Central memory CD8-positive, alpha-beta T cell (primary cell): ENCODE data around the gene COQ10B.

Source experiments
- ATAC-seq: fragments of 150-1000 bp; cut with Tn5 transposase; replicated peaks from 2 replicates; pipeline ENCODE4 v1.10.0; 2022; ENCODE audit warnings: mild to moderate bottlenecking, moderate FRiP score, moderate number of reproducible peaks; ENCODE audit not compliant: poor library complexity, severe bottlenecking; ENCODE audit errors: extremely low read depth
- DNase-seq, 2 donors: peaks; one replicate each; pipeline ENCODE4 v3.0.0; 2021; ENCODE audit warnings: low spot score in 2 of 2
- H3K27ac Mint-ChIP-seq: one replicate; pipeline ENCODE4 v1.8.0; 2022; ENCODE audit warnings: low read depth, mild to moderate bottlenecking, moderate library complexity, mixed read lengths
- H3K27me3 Mint-ChIP-seq: one replicate; pipeline ENCODE4 v1.8.0; 2022; ENCODE audit warnings: mixed read lengths
- H3K36me3 Mint-ChIP-seq: one replicate; pipeline ENCODE4 v1.8.0; 2022; ENCODE audit warnings: mild to moderate bottlenecking, moderate library complexity, mixed read lengths; ENCODE audit not compliant: insufficient read depth
- H3K4me1 Mint-ChIP-seq: one replicate; pipeline ENCODE4 v1.8.0; 2022; ENCODE audit warnings: mixed read lengths
- H3K4me3 Mint-ChIP-seq: one replicate; pipeline ENCODE4 v1.8.0; 2022; ENCODE audit warnings: mild to moderate bottlenecking, moderate library complexity, mixed read lengths
- H3K9me3 Mint-ChIP-seq: one replicate; pipeline ENCODE4 v1.8.0; 2022; ENCODE audit warnings: mixed read lengths

The COQ10B gene

DNA sequence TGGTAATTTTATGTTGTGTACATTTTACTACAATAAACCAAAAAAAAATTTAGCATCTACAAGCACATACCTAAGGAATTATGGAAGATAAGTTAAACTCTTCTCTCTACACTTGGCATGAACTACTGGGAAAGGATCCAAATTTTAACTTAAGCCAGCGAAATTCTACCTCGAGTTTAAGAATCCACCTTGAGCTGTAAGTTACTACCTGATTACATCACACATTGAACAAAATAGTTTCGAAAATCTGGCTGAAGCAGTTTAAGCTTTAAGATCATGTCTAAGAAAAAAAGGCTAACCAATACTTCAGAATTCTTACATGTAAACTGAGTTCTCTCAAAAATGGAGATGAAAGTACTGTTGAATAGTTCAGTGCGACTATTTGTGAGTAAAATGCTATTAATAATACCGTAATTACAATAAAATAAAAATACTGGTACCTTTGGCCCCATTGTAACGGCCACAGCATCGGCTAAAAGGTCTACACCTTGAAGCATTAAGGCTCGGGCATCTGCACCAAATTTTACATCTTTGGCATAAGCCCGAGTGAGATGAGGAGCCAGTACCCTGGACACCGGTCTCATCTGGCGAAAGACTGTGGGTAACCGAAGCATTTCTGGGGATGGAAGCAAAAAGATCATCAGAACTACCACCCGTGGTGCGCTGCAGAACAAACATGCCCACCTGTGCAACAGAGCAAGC, 45.0 kb downstream of the COQ10B start:
- H3K36me3 Mint-ChIP-seq, result peaks cover 67% of the 10 kb centered on the region
- H3K4me1 Mint-ChIP-seq, result peaks cover 45% of the 10 kb centered on the region
- no peak for ATAC-seq

DNA sequence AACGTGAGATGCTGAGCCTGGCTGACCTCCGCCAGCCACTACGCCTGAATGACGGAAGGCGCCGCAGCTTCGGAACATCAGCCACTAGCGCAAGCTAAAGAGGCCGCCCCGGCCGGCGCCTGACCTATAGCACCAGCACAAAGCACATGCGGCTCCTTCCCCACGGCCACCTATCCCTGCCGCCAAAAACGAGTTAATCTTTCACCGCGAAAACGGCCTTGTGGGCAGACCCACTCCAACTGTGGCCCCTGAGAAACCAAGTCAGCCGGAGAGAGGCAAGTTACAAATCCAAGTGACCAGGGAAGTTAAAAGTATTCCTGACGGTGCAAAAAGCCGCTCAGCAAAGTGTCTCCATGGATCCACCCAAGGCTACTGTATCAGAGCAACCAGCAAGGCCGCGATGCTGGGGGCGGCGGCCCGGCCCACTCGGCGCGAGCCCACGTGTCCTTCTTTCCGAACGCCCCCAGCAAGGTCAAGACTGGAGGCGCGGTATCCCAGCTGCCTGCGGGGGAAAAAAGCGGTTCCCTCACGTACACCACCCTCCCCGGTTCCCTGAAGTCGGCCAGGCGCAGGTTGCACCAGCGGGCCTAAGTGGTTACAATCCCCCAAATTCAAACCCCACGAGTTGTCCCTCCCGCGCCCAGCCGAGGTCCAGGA, 45.7 kb downstream of the COQ10B start:
- peak overlapping the region; percentile 93 for H3K27ac Mint-ChIP-seq

More for the DNA sequence above, 45.0 kb downstream of the COQ10B start:
- no peak for DNase-seq
- no peaks in the 10 kb centered on the region for H3K9me3 Mint-ChIP-seq
- peak overlapping the region; percentile 84 for H3K4me3 Mint-ChIP-seq
- peak overlapping the region; percentile 93 for H3K27ac Mint-ChIP-seq
- no peaks in the 10 kb centered on the region for H3K27me3 Mint-ChIP-seq

DNA sequence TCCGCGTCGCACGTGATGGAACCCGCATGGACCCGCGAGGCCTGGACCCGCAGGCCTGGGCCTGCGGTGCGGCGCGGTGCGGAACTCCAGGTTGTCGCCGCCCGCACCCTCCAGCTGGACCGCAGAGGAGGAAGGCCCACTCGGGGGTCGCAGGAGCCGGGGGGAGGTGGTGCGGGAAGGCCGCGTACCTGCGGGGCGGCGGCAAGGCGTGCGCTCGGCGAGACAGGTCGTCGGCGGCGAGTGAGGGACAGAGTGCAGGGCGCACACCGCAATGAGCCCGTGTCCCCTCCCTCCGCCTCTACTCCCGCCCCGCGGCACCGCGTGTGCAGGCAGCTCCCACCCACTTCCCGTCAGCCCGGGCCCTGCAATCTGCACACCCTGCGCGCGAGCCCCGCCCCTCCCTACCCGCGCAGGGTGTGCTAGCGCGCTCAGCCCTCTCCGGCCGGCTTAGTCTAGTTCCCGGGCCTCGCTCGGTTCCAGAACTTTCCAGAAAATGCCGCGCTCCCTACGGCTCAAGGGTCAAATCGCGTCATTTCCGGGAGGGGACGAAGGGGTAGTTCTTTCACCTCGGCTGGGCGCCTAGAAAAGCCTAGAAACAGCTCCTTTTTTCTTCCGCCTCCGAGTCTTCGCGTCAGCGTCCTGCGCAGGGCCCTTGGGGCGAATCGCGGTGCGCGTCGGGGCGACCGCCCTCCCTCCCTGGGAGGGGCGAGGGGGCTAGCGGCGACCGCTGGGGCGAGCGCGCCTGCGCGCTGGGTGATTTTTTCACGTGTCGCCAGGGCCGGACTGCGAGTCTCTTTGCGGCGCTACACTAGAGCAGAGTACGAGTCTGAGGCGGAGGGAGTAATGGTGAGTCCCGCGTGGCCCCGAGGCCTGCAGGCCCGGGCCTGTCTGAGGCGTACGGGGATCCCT, 46.5 kb downstream of the COQ10B start, which contains the start of the genes HSPD1 and HSPE1:
Gene HSPD1, minus strand, starts transcription at position 247 of the 909 bp plus-strand sequence. CDS start 992 bp downstream, outside the sequence.
Gene HSPE1, plus strand, starts transcription at position 786 of the 909 bp plus-strand sequence. Its CDS starts 58 bp downstream, at position 844.
- DNase-seq (peak; percentile 90 to 95), ATAC-seq (peak; percentile 86)
- Mint-ChIP-seq H3K36me3 (peaks cover 66% of the 10 kb centered on the region), H3K9me3 (no peaks in the 10 kb centered on the region), H3K27ac (peak within 1 kb of the TSS; percentile 93), H3K4me1 (peaks cover 45% of the 10 kb centered on the region), H3K4me3 (peak within 1 kb of the TSS; percentile 84), H3K27me3 (no peaks in the 10 kb centered on the region)

More for the DNA sequence above, 45.7 kb downstream of the COQ10B start:
- H3K27me3 Mint-ChIP-seq, result no peaks in the 10 kb centered on the region
- peak; percentile 16 to 32 for DNase-seq
- no peak for ATAC-seq
- peak overlapping the region; percentile 84 for H3K4me3 Mint-ChIP-seq
- H3K36me3 Mint-ChIP-seq, result peaks cover 64% of the 10 kb centered on the region
- H3K4me1 Mint-ChIP-seq, result peaks cover 45% of the 10 kb centered on the region
- no peaks in the 10 kb centered on the region for H3K9me3 Mint-ChIP-seq

DNA sequence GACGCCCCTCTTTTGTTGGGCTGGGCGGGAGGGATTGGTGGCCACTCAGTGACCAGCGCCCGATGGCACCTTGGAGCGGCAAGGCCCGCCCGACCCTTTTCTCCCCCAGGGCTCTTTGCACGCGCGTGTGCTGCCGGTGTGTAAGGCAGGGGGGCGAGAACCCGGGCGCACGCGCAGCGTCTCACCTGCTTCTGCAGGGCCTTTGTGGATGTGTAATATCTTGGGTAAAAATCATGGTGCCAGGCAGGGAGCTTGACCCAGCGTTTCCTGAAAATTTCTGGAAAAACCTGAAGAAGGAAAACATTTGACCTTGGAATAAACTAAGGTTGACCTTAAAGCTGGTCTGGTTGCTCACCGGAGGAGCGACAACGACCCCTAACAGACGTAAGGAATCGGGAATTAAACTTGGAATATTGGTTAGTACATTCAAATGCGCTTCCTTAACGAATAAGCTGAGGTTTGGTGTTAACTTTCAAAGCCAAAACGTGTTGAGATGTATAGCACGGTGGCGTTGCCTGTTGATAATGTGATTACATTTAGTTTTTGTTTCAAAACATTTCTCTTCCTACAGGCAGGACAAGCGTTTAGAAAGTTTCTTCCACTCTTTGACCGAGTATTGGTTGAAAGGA, 47.3 kb downstream of the COQ10B start:
- Mint-ChIP-seq H3K27me3 (no peaks in the 10 kb centered on the region), H3K36me3 (peaks cover 60% of the 10 kb centered on the region), H3K9me3 (no peaks in the 10 kb centered on the region), H3K4me1 (peaks cover 45% of the 10 kb centered on the region), H3K4me3 (peak overlapping the region; percentile 84), H3K27ac (peak overlapping the region; percentile 93)
- ATAC-seq, result peak; percentile 4
- DNase-seq, result no peak

- Mint-ChIP-seq H3K4me1 (peaks cover 32% of the 10 kb centered on the region), H3K27me3 (no peaks in the 10 kb centered on the region), H3K36me3 (peaks cover 47% of the 10 kb centered on the region), H3K4me3 (peak overlapping the region; percentile 84), H3K27ac (peak overlapping the region; percentile 93), H3K9me3 (no peaks in the 10 kb centered on the region)
- DNase-seq, result no peak
- ATAC-seq, result no peak
These were observed 48.8 kb downstream of the COQ10B start for GRCh38 chr2:197502201-197502600.

GRCh38 chr2:197502685-197503084, 49.3 kb downstream of the COQ10B start:
- H3K27me3 Mint-ChIP-seq, result no peaks in the 10 kb centered on the region
- peaks cover 27% of the 10 kb centered on the region for H3K4me1 Mint-ChIP-seq
- peaks cover 44% of the 10 kb centered on the region for H3K36me3 Mint-ChIP-seq
- no peaks in the 10 kb centered on the region for H3K9me3 Mint-ChIP-seq
- peak overlapping the region; percentile 84 for H3K4me3 Mint-ChIP-seq
- DNase-seq, result no peak
- ATAC-seq, result no peak
- H3K27ac Mint-ChIP-seq, result peak overlapping the region; percentile 93

DNA sequence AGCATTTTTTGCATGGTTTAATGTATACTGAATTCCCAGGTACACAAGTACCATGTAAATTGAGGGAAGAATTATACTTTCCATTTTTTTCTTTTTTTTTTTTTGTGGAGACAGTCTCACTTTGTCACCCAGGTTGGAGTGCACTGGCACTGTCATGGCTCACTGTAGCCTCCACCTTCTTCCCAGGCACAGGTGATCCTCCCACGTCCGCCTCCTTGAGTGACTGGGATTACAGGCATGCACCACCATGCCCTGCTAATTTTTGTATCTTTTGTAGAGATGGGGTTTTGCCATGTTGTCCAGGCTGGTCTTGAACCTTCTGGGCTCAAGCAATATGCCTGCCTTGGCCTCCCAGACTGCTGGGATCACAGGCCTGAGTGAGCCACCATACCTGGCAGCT, 50.6 kb downstream of the COQ10B start:
- Mint-ChIP-seq H3K4me1 (peaks cover 19% of the 10 kb centered on the region), H3K9me3 (no peaks in the 10 kb centered on the region), H3K4me3 (no peak overlapping the region), H3K36me3 (peaks cover 38% of the 10 kb centered on the region), H3K27me3 (no peaks in the 10 kb centered on the region), H3K27ac (no peak overlapping the region)
- ATAC-seq, result no peak
- DNase-seq, result no peak

DNA sequence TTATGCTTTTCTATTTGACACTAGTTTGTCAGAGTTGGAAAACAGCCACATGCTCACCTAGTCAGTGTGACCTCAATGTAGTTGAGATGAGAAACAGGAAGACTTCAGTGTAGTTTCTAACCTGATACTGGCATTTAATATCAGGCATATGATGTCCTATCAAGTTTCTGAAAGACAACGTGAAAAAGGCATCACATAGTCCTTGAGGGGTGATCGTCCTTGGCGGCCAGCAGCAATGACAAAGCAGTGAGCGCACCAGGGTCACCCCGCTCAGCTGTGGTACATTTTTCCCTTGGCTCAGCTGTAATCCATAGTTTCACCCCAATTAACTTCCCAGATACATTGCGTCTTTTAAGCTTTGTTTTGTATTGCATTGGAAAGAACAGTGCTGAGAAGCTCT, 51.2 kb downstream of the COQ10B start:
- peaks cover 36% of the 10 kb centered on the region for H3K36me3 Mint-ChIP-seq

GRCh38 chr2:197506658-197507057, 53.3 kb downstream of the COQ10B start:
- Mint-ChIP-seq H3K4me1 (peaks cover 9% of the 10 kb centered on the region), H3K27ac (no peak overlapping the region), H3K27me3 (no peaks in the 10 kb centered on the region), H3K36me3 (peaks cover 19% of the 10 kb centered on the region), H3K4me3 (no peak overlapping the region), H3K9me3 (no peaks in the 10 kb centered on the region)
- no peak for ATAC-seq
- DNase-seq, result no peak

More for the DNA sequence above, 51.2 kb downstream of the COQ10B start:
- H3K27ac Mint-ChIP-seq, result no peak overlapping the region
- ATAC-seq, result no peak
- DNase-seq, result no peak
- no peaks in the 10 kb centered on the region for H3K27me3 Mint-ChIP-seq
- no peak overlapping the region for H3K4me3 Mint-ChIP-seq
- no peaks in the 10 kb centered on the region for H3K9me3 Mint-ChIP-seq
- H3K4me1 Mint-ChIP-seq, result peaks cover 19% of the 10 kb centered on the region

- DNase-seq (no peak), ATAC-seq (no peak)
- Mint-ChIP-seq H3K4me1 (peaks cover 25% of the 10 kb centered on the region), H3K4me3 (no peak overlapping the region), H3K27ac (no peak overlapping the region), H3K9me3 (no peaks in the 10 kb centered on the region), H3K36me3 (peaks cover 12% of the 10 kb centered on the region), H3K27me3 (no peaks in the 10 kb centered on the region)
These were observed 60.6 kb downstream of the COQ10B start for GRCh38 chr2:197513915-197514314.

DNA sequence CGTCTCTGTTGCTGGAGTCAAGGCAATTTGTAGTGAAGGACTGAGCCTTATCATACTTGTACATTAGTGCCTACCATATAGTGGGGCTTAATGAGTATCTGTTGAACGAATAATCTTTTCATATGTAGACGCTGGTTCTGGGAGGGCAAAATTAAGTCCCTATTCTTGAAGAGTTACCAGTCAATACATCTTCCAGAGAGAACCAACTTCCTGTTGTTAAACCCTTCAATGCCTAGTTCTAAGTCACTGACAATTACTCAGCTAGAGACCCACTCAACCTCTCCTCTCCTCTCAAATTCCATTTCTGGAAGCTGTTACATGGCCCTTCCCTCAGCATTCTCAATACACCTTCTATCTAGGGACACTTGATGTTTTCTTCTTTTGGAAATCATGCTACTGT, 61.4 kb downstream of the COQ10B start:
- ATAC-seq (no peak), DNase-seq (no peak)
- Mint-ChIP-seq H3K9me3 (no peaks in the 10 kb centered on the region), H3K36me3 (peaks cover 10% of the 10 kb centered on the region), H3K27ac (peak overlapping the region; percentile 90), H3K27me3 (no peaks in the 10 kb centered on the region), H3K4me3 (peak overlapping the region; percentile 96), H3K4me1 (peaks cover 25% of the 10 kb centered on the region)

- no peaks in the 10 kb centered on the region for H3K9me3 Mint-ChIP-seq
- H3K4me1 Mint-ChIP-seq, result peaks cover 25% of the 10 kb centered on the region
- no peaks in the 10 kb centered on the region for H3K27me3 Mint-ChIP-seq
- H3K36me3 Mint-ChIP-seq, result peaks cover 10% of the 10 kb centered on the region
- ATAC-seq (peak; percentile 25), DNase-seq (no peak)
- H3K27ac Mint-ChIP-seq, result peak overlapping the region; percentile 90
- peak overlapping the region; percentile 96 for H3K4me3 Mint-ChIP-seq
These were observed 62.0 kb downstream of the COQ10B start for GRCh38 chr2:197515315-197515738.
